ENCODE data around the gene RALA. TPM values are rescaled to one million over a fixed set of nuclear protein-coding genes. Genes with fewer than 3 reads are reported as not detected.

RALA gene
- total and polyA plus RNA-seq, 10 of the 15 experiments (the other 5 are each of a cell fraction or from before 2014, with no cell fraction given) = 7.5 to 53.3 (median 23.1) TPM

DNA sequence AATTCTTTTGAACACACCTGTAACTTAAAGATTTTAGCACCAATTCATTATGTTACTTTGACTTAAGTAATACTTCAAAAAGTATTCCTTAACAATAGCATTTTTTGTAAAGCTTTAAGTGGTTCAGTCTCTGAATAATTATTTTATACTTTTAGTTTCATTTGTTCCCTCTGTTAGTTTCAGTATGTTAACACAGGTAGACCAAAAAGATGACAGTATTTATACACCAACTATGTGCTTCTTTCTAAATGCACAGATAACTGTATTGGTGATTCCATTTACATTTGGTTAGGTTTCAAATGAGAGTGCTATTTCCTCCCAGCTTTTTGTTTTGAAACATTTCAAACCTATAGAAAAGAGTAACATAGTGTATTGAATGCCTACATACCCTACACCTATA is 14.0 kb downstream of the RALA start:
- CTCF ChIA-PET = interaction anchor here (0.6 to 2.0 kb wide), 3 partner anchors 10 to 17 kb away, joined by 3 to 7 read pairs (median 4); partner anchors contain the start of gene RALA
- intact Hi-C loops (cut with micrococcal nuclease; ENCODE audit: unreplicated experiment) = no loop called here
- FAIRE-seq = no peak
- SMC1A ChIA-PET (ENCODE audit: uncharacterized antibody, unreplicated experiment) = interaction anchor here (0.9 to 2.4 kb wide), 11 partner anchors 9 to 108 kb away, joined by 3 to 17 read pairs (median 4); partner anchors contain the start of gene RALA
- H4K20me1 ChIP-seq (ENCODE audit: control insufficient read depth, insufficient read depth) = no peaks in the 10 kb centered on the region
- peak overlapping the region; percentile 50 for H3K4me2 ChIP-seq (ENCODE audit: control insufficient read depth, insufficient read depth)
- no peak overlapping the region; the same call in 1 of the 2 replicates for H3K27ac ChIP-seq (ENCODE audit: control insufficient read depth, insufficient read depth)
- DNase-seq (ENCODE audit: low read depth, low spot score) = no peak
- in situ Hi-C loops (cut with MboI) = no loop called here
- H3K4me3 ChIP-seq = no peak overlapping the region
- BruUV-seq (replicated peaks) = no TSS peak
- H2AFZ ChIP-seq (ENCODE audit: control insufficient read depth, low read depth, low read length) = no peak overlapping the region
- no peaks in the 10 kb centered on the region; the same call in 2 of the 3 replicates for H3K9me3 ChIP-seq (replicated peaks; ENCODE audit: control insufficient read depth, insufficient read depth, low read length)
- H3K9ac ChIP-seq (ENCODE audit: control insufficient read depth, insufficient read depth, low read length) = no peak overlapping the region
- H3K79me2 ChIP-seq (ENCODE audit: control insufficient read depth, insufficient read depth, low read length) = peaks cover 73% of the 10 kb centered on the region
- ATAC-seq = peak; percentile 56
- peaks cover 32% of the 10 kb centered on the region for H3K4me1 ChIP-seq (ENCODE audit: control insufficient read depth, insufficient read depth, low read length)
- RAD21 ChIA-PET (ENCODE audit: unreplicated experiment) = no interaction called here
- TF ChIP-seq RAD21 (IDR thresholded peaks at IDR 0.05; ENCODE audit: insufficient read depth, low read depth, low read length) (no peak), SMAD1 (IDR thresholded peaks at IDR 0.05; ENCODE audit: low read depth, partially characterized antibody) (no peak), ZNF384 (IDR thresholded peaks at IDR 0.05; ENCODE audit: borderline replicate concordance, low read depth, low read length) (no peak), ZNF24 (IDR thresholded peaks at IDR 0.05) (0 out of 2 replicates have a peak, but pooled peaks have one; percentile 36), RELA (IDR thresholded peaks at IDR 0.05; ENCODE audit: borderline replicate concordance, partially characterized antibody) (no peak), ZBED1 (IDR thresholded peaks at IDR 0.05; ENCODE audit: borderline replicate concordance) (no peak)
- TF ChIP-seq, protein P1, sequence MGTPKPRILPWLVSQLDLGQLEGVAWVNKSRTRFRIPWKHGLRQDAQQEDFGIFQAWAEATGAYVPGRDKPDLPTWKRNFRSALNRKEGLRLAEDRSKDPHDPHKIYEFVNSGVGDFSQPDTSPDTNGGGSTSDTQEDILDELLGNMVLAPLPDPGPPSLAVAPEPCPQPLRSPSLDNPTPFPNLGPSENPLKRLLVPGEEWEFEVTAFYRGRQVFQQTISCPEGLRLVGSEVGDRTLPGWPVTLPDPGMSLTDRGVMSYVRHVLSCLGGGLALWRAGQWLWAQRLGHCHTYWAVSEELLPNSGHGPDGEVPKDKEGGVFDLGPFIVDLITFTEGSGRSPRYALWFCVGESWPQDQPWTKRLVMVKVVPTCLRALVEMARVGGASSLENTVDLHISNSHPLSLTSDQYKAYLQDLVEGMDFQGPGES (IDR thresholded peaks at IDR 0.05) = no peak
- TF ChIP-seq, protein P2, sequence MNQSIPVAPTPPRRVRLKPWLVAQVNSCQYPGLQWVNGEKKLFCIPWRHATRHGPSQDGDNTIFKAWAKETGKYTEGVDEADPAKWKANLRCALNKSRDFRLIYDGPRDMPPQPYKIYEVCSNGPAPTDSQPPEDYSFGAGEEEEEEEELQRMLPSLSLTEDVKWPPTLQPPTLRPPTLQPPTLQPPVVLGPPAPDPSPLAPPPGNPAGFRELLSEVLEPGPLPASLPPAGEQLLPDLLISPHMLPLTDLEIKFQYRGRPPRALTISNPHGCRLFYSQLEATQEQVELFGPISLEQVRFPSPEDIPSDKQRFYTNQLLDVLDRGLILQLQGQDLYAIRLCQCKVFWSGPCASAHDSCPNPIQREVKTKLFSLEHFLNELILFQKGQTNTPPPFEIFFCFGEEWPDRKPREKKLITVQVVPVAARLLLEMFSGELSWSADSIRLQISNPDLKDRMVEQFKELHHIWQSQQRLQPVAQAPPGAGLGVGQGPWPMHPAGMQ (IDR thresholded peaks at IDR 0.05; ENCODE audit: borderline replicate concordance) = no peak
- TF ChIP-seq, protein P3, sequence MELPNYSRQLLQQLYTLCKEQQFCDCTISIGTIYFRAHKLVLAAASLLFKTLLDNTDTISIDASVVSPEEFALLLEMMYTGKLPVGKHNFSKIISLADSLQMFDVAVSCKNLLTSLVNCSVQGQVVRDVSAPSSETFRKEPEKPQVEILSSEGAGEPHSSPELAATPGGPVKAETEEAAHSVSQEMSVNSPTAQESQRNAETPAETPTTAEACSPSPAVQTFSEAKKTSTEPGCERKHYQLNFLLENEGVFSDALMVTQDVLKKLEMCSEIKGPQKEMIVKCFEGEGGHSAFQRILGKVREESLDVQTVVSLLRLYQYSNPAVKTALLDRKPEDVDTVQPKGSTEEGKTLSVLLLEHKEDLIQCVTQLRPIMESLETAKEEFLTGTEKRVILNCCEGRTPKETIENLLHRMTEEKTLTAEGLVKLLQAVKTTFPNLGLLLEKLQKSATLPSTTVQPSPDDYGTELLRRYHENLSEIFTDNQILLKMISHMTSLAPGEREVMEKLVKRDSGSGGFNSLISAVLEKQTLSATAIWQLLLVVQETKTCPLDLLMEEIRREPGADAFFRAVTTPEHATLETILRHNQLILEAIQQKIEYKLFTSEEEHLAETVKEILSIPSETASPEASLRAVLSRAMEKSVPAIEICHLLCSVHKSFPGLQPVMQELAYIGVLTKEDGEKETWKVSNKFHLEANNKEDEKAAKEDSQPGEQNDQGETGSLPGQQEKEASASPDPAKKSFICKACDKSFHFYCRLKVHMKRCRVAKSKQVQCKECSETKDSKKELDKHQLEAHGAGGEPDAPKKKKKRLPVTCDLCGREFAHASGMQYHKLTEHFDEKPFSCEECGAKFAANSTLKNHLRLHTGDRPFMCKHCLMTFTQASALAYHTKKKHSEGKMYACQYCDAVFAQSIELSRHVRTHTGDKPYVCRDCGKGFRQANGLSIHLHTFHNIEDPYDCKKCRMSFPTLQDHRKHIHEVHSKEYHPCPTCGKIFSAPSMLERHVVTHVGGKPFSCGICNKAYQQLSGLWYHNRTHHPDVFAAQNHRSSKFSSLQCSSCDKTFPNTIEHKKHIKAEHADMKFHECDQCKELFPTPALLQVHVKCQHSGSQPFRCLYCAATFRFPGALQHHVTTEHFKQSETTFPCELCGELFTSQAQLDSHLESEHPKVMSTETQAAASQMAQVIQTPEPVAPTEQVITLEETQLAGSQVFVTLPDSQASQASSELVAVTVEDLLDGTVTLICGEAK (IDR thresholded peaks at IDR 0.05; ENCODE audit: borderline replicate concordance) = peak; percentile 49; the same call in 1 of the 2 replicates
- H3K27me3 ChIP-seq (replicated peaks in 1 of 2; ENCODE audit: control insufficient read depth in 2 of 2, insufficient read depth in 2 of 2, low read length in 1 of 2) = no peaks in the 10 kb centered on the region
- POLR2A ChIA-PET = interaction anchor here (0.6 to 1.6 kb wide), 6 partner anchors 10 to 172 kb away, joined by 3 to 8 read pairs (median 4); no protein-coding TSS in a partner anchor
- H3K36me3 ChIP-seq (ENCODE audit: control insufficient read depth in 2 of 2, insufficient read depth in 2 of 2, low read length in 1 of 2) = peaks cover 2 to 12% of the 10 kb centered on the region in 2 experiments; a peak in 3 of 4 replicates
